Astrocyte (in vitro differentiated cells and primary cell): Measurements from ENCODE around the gene LRMDA. TPM values are rescaled to one million over a fixed set of nuclear protein-coding genes. Genes with fewer than 3 reads are reported as not detected.

Source experiments
- DNase-seq: peaks from one replicate; pipeline ENCODE4 v3.0.0-alpha.2; 2010; ENCODE audit warnings: low read depth
- FAIRE-seq: peaks from 2 replicates; lab custom pipeline; 2011; peaks lifted over from hg19 to GRCh38; lab: Jason Lieb, UNC
- H2AFZ ChIP-seq: 2 replicates; pipeline ENCODE4 v1.6.0; 2012; ENCODE audit warnings: low read depth, low read length, inconsistent platforms
- H3K27ac ChIP-seq: 2 replicates; pipeline ENCODE4 v1.5.1; 2011; ENCODE audit warnings: low read depth, low read length, inconsistent platforms
- H3K27me3 ChIP-seq: 2 replicates; pipeline ENCODE4 v1.6.0; 2011; ENCODE audit warnings: low read length, inconsistent platforms; ENCODE audit not compliant: insufficient read depth
- H3K36me3 ChIP-seq: 2 replicates; pipeline ENCODE4 v1.5.1; 2011; ENCODE audit warnings: low read length, inconsistent platforms; ENCODE audit not compliant: insufficient read depth
- H3K4me1 ChIP-seq: 2 replicates; pipeline ENCODE4 v1.5.1; 2011; ENCODE audit warnings: low read length, inconsistent platforms; ENCODE audit not compliant: insufficient read depth
- H3K4me2 ChIP-seq: 2 replicates; pipeline ENCODE4 v1.6.0; 2012; ENCODE audit warnings: low read length, inconsistent platforms
- H3K4me3 ChIP-seq: 2 replicates; pipeline ENCODE4 v1.5.1; 2011; ENCODE audit warnings: low read depth, mild to moderate bottlenecking, low read length, inconsistent platforms; ENCODE audit not compliant: insufficient read depth
- H3K79me2 ChIP-seq: 2 replicates; pipeline ENCODE4 v1.6.0; 2012; ENCODE audit warnings: mild to moderate bottlenecking, low read length, inconsistent platforms; ENCODE audit not compliant: insufficient read depth
- H3K9ac ChIP-seq: 2 replicates; pipeline ENCODE4 v1.6.0; 2012; ENCODE audit warnings: mild to moderate bottlenecking, low read length, inconsistent platforms
- H3K9me3 ChIP-seq: 2 replicates; pipeline ENCODE4 v1.5.1; 2012; ENCODE audit warnings: low read depth, mild to moderate bottlenecking, low read length, inconsistent platforms; ENCODE audit not compliant: insufficient read depth
- H4K20me1 ChIP-seq: 2 replicates; pipeline ENCODE4 v1.6.0; 2012; ENCODE audit warnings: low read length, inconsistent platforms; ENCODE audit not compliant: insufficient read depth
- H3K27ac Mint-ChIP-seq: one replicate; pipeline ENCODE4 v1.8.0; 2021; ENCODE audit warnings: mild to moderate bottlenecking, mixed read lengths; ENCODE audit not compliant: unreplicated experiment
- H3K27me3 Mint-ChIP-seq: one replicate; pipeline ENCODE4 v1.8.0; 2021; ENCODE audit warnings: low read depth, mixed read lengths; ENCODE audit not compliant: unreplicated experiment
- H3K36me3 Mint-ChIP-seq: one replicate; pipeline ENCODE4 v1.8.0; 2021; ENCODE audit warnings: low read depth, mixed read lengths; ENCODE audit not compliant: unreplicated experiment
- H3K4me1 Mint-ChIP-seq: one replicate; pipeline ENCODE4 v1.8.0; 2021; ENCODE audit warnings: low read depth, mixed read lengths; ENCODE audit not compliant: unreplicated experiment
- H3K4me3 Mint-ChIP-seq: one replicate; pipeline ENCODE4 v1.8.0; 2021; ENCODE audit warnings: mild to moderate bottlenecking, moderate library complexity, mixed read lengths; ENCODE audit not compliant: unreplicated experiment
- H3K9me3 Mint-ChIP-seq: one replicate; pipeline ENCODE4 v1.8.0; 2021; ENCODE audit warnings: mild to moderate bottlenecking, mixed read lengths; ENCODE audit not compliant: unreplicated experiment
- CTCF ChIP-seq: IDR thresholded peaks from 2 replicates; pipeline ENCODE4 v1.5.1; 2011; ENCODE audit warnings: low read depth, mild to moderate bottlenecking, inconsistent platforms, low read length, moderate library complexity; ENCODE audit not compliant: insufficient read depth
- EZH2 ChIP-seq: IDR thresholded peaks from 2 replicates; pipeline ENCODE4 v1.6.1; 2012; ENCODE audit warnings: mild to moderate bottlenecking, low read length, inconsistent platforms; ENCODE audit not compliant: insufficient read depth
- total RNA-seq: library from RNA; stranded (reverse); gene quantifications from 2 replicates; pipeline ENCODE4 v1.2.1, GENCODE V29; 2021

Gene LRMDA
- total RNA-seq, 1 donor from 2014 or later: 2.7 TPM

DNA sequence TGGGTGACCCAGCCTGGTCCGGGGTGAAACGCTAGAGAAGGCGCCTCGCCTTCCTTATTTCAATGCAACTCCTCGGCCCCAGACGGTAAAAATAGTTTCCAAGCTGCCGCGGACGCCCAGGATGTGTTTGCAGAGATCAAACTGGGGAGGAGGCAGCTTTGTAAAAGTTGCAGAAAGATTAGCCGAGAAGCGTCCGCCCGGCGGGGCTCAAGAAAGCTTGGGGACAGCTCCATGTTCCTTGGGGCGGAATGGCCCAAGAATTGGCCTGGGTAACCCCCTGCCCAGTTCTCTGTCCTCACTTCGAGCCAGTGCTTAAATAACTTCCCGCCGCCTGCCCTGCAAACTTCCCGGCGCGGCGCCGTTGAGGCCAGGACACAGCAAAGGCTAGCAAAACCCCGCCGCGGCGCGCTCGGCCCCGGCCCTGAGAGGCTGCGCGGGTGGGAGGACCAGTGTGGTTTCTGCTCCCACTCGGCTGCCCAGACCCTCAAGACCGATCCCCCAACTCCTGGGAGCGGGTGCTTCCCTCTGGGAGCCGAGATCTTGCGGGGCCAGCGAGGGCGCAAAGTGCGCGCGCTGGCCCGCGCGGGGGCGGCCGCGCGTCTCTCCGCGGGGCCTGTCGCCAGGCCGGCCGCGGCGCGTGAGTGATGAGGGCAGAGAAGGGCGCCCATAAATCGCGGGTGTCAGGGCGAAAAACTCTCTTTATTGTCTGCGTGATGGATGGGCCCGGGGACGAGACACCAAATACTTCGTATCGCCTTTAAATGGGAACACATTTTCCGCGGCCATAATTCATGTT, 23.5 kb upstream of the LRMDA start:
- Histone ChIP-seq H3K79me2 (no peaks in the 10 kb centered on the region), H3K9me3 (no peaks in the 10 kb centered on the region), H3K4me2 (peak overlapping the region; percentile 88), H3K4me3 (peak overlapping the region; percentile 48), H4K20me1 (no peaks in the 10 kb centered on the region), H3K27me3 (peaks cover 64% of the 10 kb centered on the region), H3K9ac (peak overlapping the region; percentile 30), H3K4me1 (peaks cover 23% of the 10 kb centered on the region), H3K36me3 (no peaks in the 10 kb centered on the region), H2AFZ (peak overlapping the region; percentile 71), H3K27ac (no peak overlapping the region)
- Mint-ChIP-seq H3K27me3 (peaks cover 64% of the 10 kb centered on the region), H3K4me3 (peak overlapping the region; percentile 81), H3K4me1 (peaks cover 3% of the 10 kb centered on the region), H3K27ac (no peak overlapping the region), H3K9me3 (peaks cover 15% of the 10 kb centered on the region), H3K36me3 (peaks cover 4% of the 10 kb centered on the region)
- FAIRE-seq (no peak), DNase-seq (no peak)
- TF ChIP-seq EZH2: peak; percentile 32
- TF ChIP-seq CTCF: no peak

GRCh38 chr10:75408509-75408875, 22.9 kb upstream of the LRMDA start:
- Mint-ChIP-seq H3K36me3 (peaks cover 4% of the 10 kb centered on the region), H3K27ac (no peak overlapping the region), H3K9me3 (peaks cover 15% of the 10 kb centered on the region), H3K27me3 (peaks cover 65% of the 10 kb centered on the region), H3K4me1 (peaks cover 3% of the 10 kb centered on the region), H3K4me3 (peak overlapping the region; percentile 81)
- Histone ChIP-seq H3K4me2 (peak overlapping the region; percentile 88), H3K79me2 (no peaks in the 10 kb centered on the region), H3K9me3 (no peaks in the 10 kb centered on the region), H4K20me1 (no peaks in the 10 kb centered on the region), H3K9ac (peak overlapping the region; percentile 30), H3K4me3 (peak overlapping the region; percentile 48), H3K27me3 (peaks cover 60% of the 10 kb centered on the region), H3K4me1 (peaks cover 17% of the 10 kb centered on the region), H2AFZ (peak overlapping the region; percentile 71), H3K27ac (no peak overlapping the region), H3K36me3 (no peaks in the 10 kb centered on the region)
- TF ChIP-seq EZH2 (no peak), CTCF (no peak)
- FAIRE-seq: no peak
- no peak for DNase-seq
